H1 (cell line): Measurements from ENCODE around the gene PDK3. TPM values are rescaled to one million over a fixed set of nuclear protein-coding genes. Genes with fewer than 3 reads are reported as not detected.

Experiments used
- CTCF ChIA-PET: fragments of 300-600 bp; sonication (Branson Sonifier 250); formaldehyde crosslinking; loops from one replicate; lab custom pipeline; 2021; ENCODE audit not compliant: partially characterized antibody; lab: Charles Lee
- POLR2A ChIA-PET: fragments of 300-600 bp; sonication (Branson Sonifier 250); formaldehyde crosslinking; loops from one replicate; lab custom pipeline; 2021; ENCODE audit warnings: inconsistent platforms; ENCODE audit not compliant: partially characterized antibody; lab: Charles Lee
- DNase-seq, 2 experiments: peaks; one replicate each; pipeline versions ENCODE4 v3.0.0 to v3.0.0-alpha.2; 2010 to 2022; ENCODE audit warnings: low spot score in 2 of 2, low read depth in 1 of 2, mixed read lengths in 1 of 2
- FAIRE-seq: peaks from 2 replicates; lab custom pipeline; 2011; peaks lifted over from hg19 to GRCh38; lab: Jason Lieb, UNC
- H2AFZ ChIP-seq: 2 replicates; pipeline ENCODE4 v1.8.1; 2012; ENCODE audit warnings: low read length, inconsistent platforms
- H2AK5ac ChIP-seq: 2 replicates; pipeline ENCODE4 v1.6.1; 2013; ENCODE audit warnings: low read depth, low read length
- H2BK120ac ChIP-seq: replicated peaks from 2 replicates; pipeline ENCODE3; 2013; ENCODE audit warnings: low read depth, low read length, inconsistent platforms
- H2BK12ac ChIP-seq: 2 replicates; pipeline ENCODE4 v1.6.1; 2013; ENCODE audit warnings: low read depth, low read length
- H2BK15ac ChIP-seq: 2 replicates; pipeline ENCODE4 v1.6.1; 2013; ENCODE audit warnings: low read length
- H2BK20ac ChIP-seq: 2 replicates; pipeline ENCODE4 v1.6.1; 2013; ENCODE audit warnings: low read length
- H2BK5ac ChIP-seq: 2 replicates; pipeline ENCODE4 v1.6.1; 2013; ENCODE audit warnings: low read depth, low read length
- H3K14ac ChIP-seq: 2 replicates; pipeline ENCODE4 v1.6.1; 2013; ENCODE audit warnings: inconsistent platforms; ENCODE audit not compliant: insufficient read length
- H3K18ac ChIP-seq: 2 replicates; pipeline ENCODE4 v1.6.1; 2013; ENCODE audit warnings: low read length; ENCODE audit errors: extremely low read depth
- H3K23ac ChIP-seq: 2 replicates; pipeline ENCODE4 v1.6.1; 2013; ENCODE audit warnings: inconsistent platforms; ENCODE audit not compliant: insufficient read length
- H3K23me2 ChIP-seq: 2 replicates; pipeline ENCODE4 v1.6.1; 2013; ENCODE audit warnings: low read depth, low read length
- H3K27ac ChIP-seq: 2 replicates; pipeline ENCODE4 v1.6.1; 2011; ENCODE audit warnings: low read depth, low read length, inconsistent platforms
- H3K27me3 ChIP-seq, 4 experiments: replicated peaks in 1 of 4; 1 replicate in 1 of 4; 2 replicates in 3 of 4; pipeline versions ENCODE4 v1.6.1 to v1.8.1; 2011 to 2013; ENCODE audit warnings: low read length in 3 of 4, mild to moderate bottlenecking in 3 of 4, inconsistent platforms in 2 of 4, mixed read lengths in 2 of 4, moderate library complexity in 1 of 4; ENCODE audit not compliant: control insufficient read depth in 3 of 4, insufficient read depth in 3 of 4; ENCODE audit errors: extremely low read depth in 1 of 4
- H3K36me3 ChIP-seq, 4 experiments: 2 replicates each; pipeline versions ENCODE4 v1.6.1 to v1.8.1; 2011 to 2013; ENCODE audit warnings: mild to moderate bottlenecking in 4 of 4, low read length in 3 of 4, moderate library complexity in 2 of 4, control low read depth in 1 of 4, inconsistent platforms in 1 of 4; ENCODE audit not compliant: insufficient read depth in 4 of 4, control insufficient read depth in 2 of 4
- H3K4ac ChIP-seq: replicated peaks from 2 replicates; pipeline ENCODE3; 2013; ENCODE audit warnings: low read length, low read depth, mixed read lengths, inconsistent platforms; ENCODE audit not compliant: insufficient read length
- H3K4me1 ChIP-seq, 4 experiments: replicated peaks in 1 of 4; 1 replicate in 1 of 4; 2 replicates in 3 of 4; pipeline versions ENCODE4 v1.6.1 to v1.8.1; 2011 to 2013; ENCODE audit warnings: low read length in 3 of 4, inconsistent platforms in 2 of 4, mixed read lengths in 1 of 4; ENCODE audit not compliant: insufficient read depth in 4 of 4, control insufficient read depth in 3 of 4
- H3K4me2 ChIP-seq, 2 experiments: 2 replicates each; pipeline versions ENCODE4 v1.6.1 to v1.8.1; 2011 to 2013; ENCODE audit warnings: low read depth in 2 of 2, low read length in 2 of 2, control low read depth in 1 of 2, inconsistent platforms in 1 of 2, mild to moderate bottlenecking in 1 of 2; ENCODE audit not compliant: insufficient read depth in 1 of 2
- H3K4me3 ChIP-seq, 4 experiments: fragments of 200-600, 300-600 bp in 1 of 4; sonication (generic), shearing (Covaris generic), sonication (Bioruptor Twin) in 1 of 4; 2 replicates each; pipeline versions ENCODE4 v1.5.1 to v1.8.1; 2011 to 2016; ENCODE audit warnings: low read length in 4 of 4, low read depth in 3 of 4, control low read depth in 2 of 4, inconsistent platforms in 2 of 4, mild to moderate bottlenecking in 2 of 4, mixed read lengths in 1 of 4, moderate library complexity in 1 of 4; ENCODE audit not compliant: insufficient read depth in 2 of 4; ENCODE audit errors: extremely low read depth in 1 of 4
- H3K56ac ChIP-seq: replicated peaks from 2 replicates; pipeline ENCODE3; 2013; ENCODE audit warnings: low read depth, mild to moderate bottlenecking, mixed read lengths, low read length, inconsistent platforms; ENCODE audit not compliant: insufficient read length
- H3K79me1 ChIP-seq: 2 replicates; pipeline ENCODE4 v1.6.1; 2013; ENCODE audit warnings: low read depth, low read length, control low read depth
- H3K79me2 ChIP-seq, 2 experiments: 2 replicates each; pipeline versions ENCODE4 v1.6.1 to v1.8.1; 2012 to 2013; ENCODE audit warnings: low read length in 2 of 2, mild to moderate bottlenecking in 2 of 2, inconsistent platforms in 1 of 2; ENCODE audit not compliant: insufficient read depth in 2 of 2, control insufficient read depth in 1 of 2
- H3K9ac ChIP-seq, 4 experiments: replicated peaks in 1 of 4; 1 replicate in 1 of 4; 2 replicates in 3 of 4; pipeline versions ENCODE4 v1.6.1 to v1.8.1; 2011 to 2013; ENCODE audit warnings: low read depth in 3 of 4, low read length in 3 of 4, control low read depth in 2 of 4, mild to moderate bottlenecking in 2 of 4, moderate library complexity in 2 of 4, inconsistent platforms in 1 of 4; ENCODE audit errors: extremely low read depth in 1 of 4
- H3K9me3 ChIP-seq, 2 experiments: 2 replicates each; pipeline versions ENCODE4 v1.6.1 to v1.8.1; 2012 to 2013; ENCODE audit warnings: mild to moderate bottlenecking in 2 of 2, moderate library complexity in 2 of 2, control low read depth in 1 of 2, inconsistent platforms in 1 of 2, low read depth in 1 of 2, low read length in 1 of 2, mixed read lengths in 1 of 2; ENCODE audit not compliant: insufficient read depth in 2 of 2
- H4K20me1 ChIP-seq, 2 experiments: replicated peaks in 1 of 2; 2 replicates each; pipeline versions ENCODE3 to v1.8.1; 2011 to 2013; ENCODE audit warnings: inconsistent platforms in 2 of 2, low read length in 2 of 2, mild to moderate bottlenecking in 1 of 2; ENCODE audit not compliant: insufficient read depth in 2 of 2, control insufficient read depth in 1 of 2
- H4K5ac ChIP-seq: 2 replicates; pipeline ENCODE4 v1.6.1; 2013; ENCODE audit warnings: low read length, low read depth, mixed read lengths, inconsistent platforms; ENCODE audit not compliant: insufficient read length
- H4K8ac ChIP-seq: 2 replicates; pipeline ENCODE4 v1.8.0; 2013; ENCODE audit warnings: mild to moderate bottlenecking, moderate library complexity, low read length, inconsistent platforms; ENCODE audit not compliant: insufficient read depth; ENCODE audit errors: extremely low read depth
- H4K91ac ChIP-seq: replicated peaks from 2 replicates; pipeline ENCODE3; 2013; ENCODE audit warnings: low read length, mixed read lengths, inconsistent platforms; ENCODE audit not compliant: insufficient read length
- EP300 ChIP-seq, 2 experiments: IDR thresholded peaks; 1 replicate in 1 of 2; 2 replicates in 1 of 2; pipeline ENCODE4 v1.6.1; 2011 to 2012; ENCODE audit warnings: low read depth in 2 of 2, low read length in 2 of 2, mild to moderate bottlenecking in 2 of 2, borderline replicate concordance in 1 of 2, inconsistent platforms in 1 of 2, moderate library complexity in 1 of 2
- FOSL1 ChIP-seq: IDR thresholded peaks from 2 replicates; pipeline ENCODE4 v1.6.1; 2011; ENCODE audit warnings: mild to moderate bottlenecking, low read depth, low read length, moderate library complexity; ENCODE audit not compliant: insufficient read depth
- JUND ChIP-seq: IDR thresholded peaks from 2 replicates; pipeline ENCODE4 v1.6.1; 2011; ENCODE audit warnings: mild to moderate bottlenecking, improper control_type of control experiment, low read length
- KDM4A ChIP-seq: IDR thresholded peaks from one replicate; pipeline ENCODE4 v1.7.1; 2012; ENCODE audit warnings: low read depth, mild to moderate bottlenecking, moderate library complexity, low read length, inconsistent platforms; ENCODE audit not compliant: severe bottlenecking
- NRF1 ChIP-seq: IDR thresholded peaks from 2 replicates; pipeline ENCODE4 v1.6.1; 2011; ENCODE audit warnings: mild to moderate bottlenecking, low read depth, low read length, improper control_type of control experiment
- POLR2AphosphoS5 ChIP-seq: IDR thresholded peaks from 2 replicates; pipeline ENCODE4 v1.6.1; 2011; ENCODE audit warnings: low read depth, low read length
- RBBP5 ChIP-seq: IDR thresholded peaks from 2 replicates; pipeline ENCODE4 v1.7.1; 2012; ENCODE audit warnings: low read depth, mild to moderate bottlenecking, inconsistent platforms, low read length, moderate library complexity, borderline replicate concordance
- RNF2 ChIP-seq: fragments of 200-900, 300-1000 bp; sonication (generic); IDR thresholded peaks from 2 replicates; pipeline ENCODE4 v1.7.1; 2016; ENCODE audit warnings: borderline replicate concordance, low read depth, mild to moderate bottlenecking, antibody characterized with exemption, low read length; ENCODE audit not compliant: poor library complexity, severe bottlenecking; ENCODE audit errors: missing control alignments
- SIRT6 ChIP-seq: IDR thresholded peaks from one replicate; pipeline ENCODE4 v1.7.1; 2012; ENCODE audit warnings: low read length, inconsistent platforms
- ZNF274 ChIP-seq: IDR thresholded peaks from 2 replicates; pipeline ENCODE4 v1.7.0; 2012; ENCODE audit warnings: low read length, borderline replicate concordance; ENCODE audit errors: extremely low read depth
- WGBS, 2 experiments: shearing (Covaris generic) in 1 of 2; methylation state at CpG; one replicate each; pipeline versions ENCODE4 v1.1.6 to v1.1.7; 2013 to 2015; ENCODE audit warnings: low lambda C conversion rate in 2 of 2, mixed read lengths in 2 of 2, inconsistent platforms in 1 of 2, low coverage in 1 of 2, missing lambda C conversion rate in 1 of 2; ENCODE audit not compliant: insufficient replicate concordance in 2 of 2, insufficient coverage in 1 of 2, insufficient read length in 1 of 2; ENCODE audit errors: extremely low coverage in 1 of 2, missing lambda C conversion rate in 1 of 2; 5-methylcytosine and 5-hydroxymethylcytosine counted together
- polyA plus RNA-seq, 7 experiments: library from polyadenylated mRNA; depleted of rRNA in 3 of 7; stranded (reverse) in 5 of 7; unstranded in 2 of 7; fragments of >200 nt in 5 of 7; fragments of 200-250 nt in 2 of 7; gene quantifications; 1 replicate in 5 of 7; 2 replicates in 1 of 7; 4 replicates in 1 of 7; pipeline versions ENCODE4 v1.2.1 to v1.2.3, GENCODE V29; 2011 to 2013; ENCODE audit warnings: missing spikeins in 2 of 7, mixed read lengths in 2 of 7
- total RNA-seq: library from RNA; stranded (reverse); fragmentation: NEBNext Ultra II Directional; extraction: Animal tissue kit (Norgen Biotek cat#: 25700); gene quantifications from 2 replicates; pipeline ENCODE4 v1.2.1, GENCODE V29; 2021
- TF ChIP-seq, protein P1 (sequence below): IDR thresholded peaks from 2 replicates; pipeline ENCODE4 v1.6.1; 2012; ENCODE audit warnings: inconsistent platforms

Gene PDK3
- total and polyA plus RNA-seq, 2 of the 8 experiments (the other 6 are each of a cell fraction or from before 2014, with no cell fraction given): 22.5 to 25.5 TPM

DNA sequence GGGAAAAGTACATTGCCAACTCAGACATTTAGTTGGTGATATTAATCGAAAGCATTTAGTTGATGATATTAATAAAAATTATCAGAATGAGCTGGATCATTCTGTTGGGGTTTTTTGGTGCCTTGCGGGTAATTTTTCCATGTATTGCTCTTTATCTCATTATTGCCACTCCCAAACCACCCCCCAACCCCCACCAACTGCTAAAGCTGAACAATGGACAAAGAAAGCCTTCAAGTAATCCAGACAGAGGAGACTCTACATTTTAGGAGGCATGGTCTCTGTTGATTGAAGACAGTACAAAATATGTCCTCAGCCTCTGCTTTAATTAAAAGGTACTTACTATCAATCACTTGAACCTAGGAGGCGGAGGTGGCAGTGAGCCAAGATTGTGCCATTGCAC is 22.5 kb downstream of the PDK3 start:
- no peak overlapping the region for H4K5ac ChIP-seq
- H2AK5ac ChIP-seq: no peak overlapping the region
- no peak overlapping the region for H2BK20ac ChIP-seq
- no peaks in the 10 kb centered on the region for H3K27me3 ChIP-seq
- no peak overlapping the region for H3K27ac ChIP-seq
- FAIRE-seq: no peak
- H3K9ac ChIP-seq: no peak overlapping the region
- no peak overlapping the region for H2AFZ ChIP-seq
- no peaks in the 10 kb centered on the region for H3K23me2 ChIP-seq
- H2BK12ac ChIP-seq: no peak overlapping the region
- no peak overlapping the region for H2BK5ac ChIP-seq
- peaks cover 0 to 2% (median 0%) of the 10 kb centered on the region in 4 experiments; a peak in 2 of 7 replicates for H3K4me1 ChIP-seq
- H3K14ac ChIP-seq: no peak overlapping the region
- no peak overlapping the region for H2BK15ac ChIP-seq
- H3K18ac ChIP-seq: no peak overlapping the region
- no peak overlapping the region for H4K8ac ChIP-seq
- H4K20me1 ChIP-seq: peaks cover 0 to 2% of the 10 kb centered on the region in 2 experiments
- H3K79me1 ChIP-seq: no peaks in the 10 kb centered on the region; the same call in 1 of the 2 replicates
- WGBS, 2 experiments: 88% methylated on average over 3 of the region's 3 CpGs; no CpG with 5 or more reads in 1 of the 2 experiments
- H3K4me3 ChIP-seq: no peak overlapping the region
- no peak overlapping the region for H4K91ac ChIP-seq
- no peak overlapping the region for H2BK120ac ChIP-seq
- no peak overlapping the region for H3K4ac ChIP-seq
- no peak overlapping the region for H3K4me2 ChIP-seq
- no peak for DNase-seq
- TF ChIP-seq, protein P1, sequence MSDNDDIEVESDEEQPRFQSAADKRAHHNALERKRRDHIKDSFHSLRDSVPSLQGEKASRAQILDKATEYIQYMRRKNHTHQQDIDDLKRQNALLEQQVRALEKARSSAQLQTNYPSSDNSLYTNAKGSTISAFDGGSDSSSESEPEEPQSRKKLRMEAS: no peak
- TF ChIP-seq FOSL1 (no peak), NRF1 (no peak), POLR2AphosphoS5 (no peak), RNF2 (no peak), RBBP5 (no peak), ZNF274 (no peak), EP300 (IDR thresholded peaks at IDR 0.05; ENCODE audit: borderline replicate concordance in 1 of 2, low read depth in 2 of 2, low read length in 2 of 2) (no peak), KDM4A (no peak), JUND (no peak), SIRT6 (no peak)
- TF ChIP-seq, all 59 proteins: peak for 0
- ChIA-PET CTCF (interaction anchor here (0.6 to 2.0 kb wide), 4 partner anchors 10 to 941 kb away, joined by 3 to 6 read pairs (median 4); no protein-coding TSS in a partner anchor), POLR2A (interaction anchor here (1.3 kb wide), 1 partner anchor 9 kb away, joined by 3 read pairs; no protein-coding TSS in a partner anchor)
- no peaks in the 10 kb centered on the region for H3K36me3 ChIP-seq
- no peak overlapping the region for H3K23ac ChIP-seq
- H3K9me3 ChIP-seq: no peaks in the 10 kb centered on the region
- peaks cover 0 to 8% of the 10 kb centered on the region in 2 experiments; a peak in 1 of 4 replicates for H3K79me2 ChIP-seq
- H3K56ac ChIP-seq: no peak overlapping the region
